ENCODE results near the gene DHRS7B.

DNA sequence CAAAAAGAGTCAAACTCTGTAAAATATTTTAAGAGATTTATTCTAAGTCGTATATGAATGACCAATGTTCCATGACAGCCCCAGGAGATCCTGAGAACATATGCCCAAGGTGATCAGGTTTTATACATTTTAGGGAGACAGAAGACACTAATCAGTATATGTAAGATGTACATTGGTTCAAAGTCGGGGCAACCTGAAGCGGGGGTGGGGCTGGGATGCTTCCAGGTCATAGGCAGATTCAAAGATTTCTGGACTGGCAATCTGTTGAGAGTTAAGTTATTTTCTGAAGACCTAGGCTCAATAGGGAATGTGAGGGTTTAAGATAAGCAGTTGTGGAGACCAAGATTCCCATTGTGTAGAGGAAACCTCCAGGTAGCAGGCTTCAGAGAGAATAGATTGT is 20.4 kb upstream of the DHRS7B start:
- no peak for TF ChIP-seq EZH2phosphoT487 (IDR thresholded peaks at IDR 0.05)
- TF ChIP-seq, protein P1, sequence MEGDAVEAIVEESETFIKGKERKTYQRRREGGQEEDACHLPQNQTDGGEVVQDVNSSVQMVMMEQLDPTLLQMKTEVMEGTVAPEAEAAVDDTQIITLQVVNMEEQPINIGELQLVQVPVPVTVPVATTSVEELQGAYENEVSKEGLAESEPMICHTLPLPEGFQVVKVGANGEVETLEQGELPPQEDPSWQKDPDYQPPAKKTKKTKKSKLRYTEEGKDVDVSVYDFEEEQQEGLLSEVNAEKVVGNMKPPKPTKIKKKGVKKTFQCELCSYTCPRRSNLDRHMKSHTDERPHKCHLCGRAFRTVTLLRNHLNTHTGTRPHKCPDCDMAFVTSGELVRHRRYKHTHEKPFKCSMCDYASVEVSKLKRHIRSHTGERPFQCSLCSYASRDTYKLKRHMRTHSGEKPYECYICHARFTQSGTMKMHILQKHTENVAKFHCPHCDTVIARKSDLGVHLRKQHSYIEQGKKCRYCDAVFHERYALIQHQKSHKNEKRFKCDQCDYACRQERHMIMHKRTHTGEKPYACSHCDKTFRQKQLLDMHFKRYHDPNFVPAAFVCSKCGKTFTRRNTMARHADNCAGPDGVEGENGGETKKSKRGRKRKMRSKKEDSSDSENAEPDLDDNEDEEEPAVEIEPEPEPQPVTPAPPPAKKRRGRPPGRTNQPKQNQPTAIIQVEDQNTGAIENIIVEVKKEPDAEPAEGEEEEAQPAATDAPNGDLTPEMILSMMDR (IDR thresholded peaks at IDR 0.05) = no peak
- TF ChIP-seq EZH2 (IDR thresholded peaks at IDR 0.05) = no peak

All from neural progenitor cell (in vitro differentiated cells).